HG03342 (cell line): Measurements from ENCODE around the gene OPRM1.

Experiments
- ATAC-seq: cut with Tn5 transposase; IDR thresholded peaks from one replicate; pipeline ENCODE4 v1.9.1; 2021; ENCODE audit warnings: mild to moderate bottlenecking, moderate library complexity; ENCODE audit not compliant: unreplicated experiment

OPRM1 gene

DNA sequence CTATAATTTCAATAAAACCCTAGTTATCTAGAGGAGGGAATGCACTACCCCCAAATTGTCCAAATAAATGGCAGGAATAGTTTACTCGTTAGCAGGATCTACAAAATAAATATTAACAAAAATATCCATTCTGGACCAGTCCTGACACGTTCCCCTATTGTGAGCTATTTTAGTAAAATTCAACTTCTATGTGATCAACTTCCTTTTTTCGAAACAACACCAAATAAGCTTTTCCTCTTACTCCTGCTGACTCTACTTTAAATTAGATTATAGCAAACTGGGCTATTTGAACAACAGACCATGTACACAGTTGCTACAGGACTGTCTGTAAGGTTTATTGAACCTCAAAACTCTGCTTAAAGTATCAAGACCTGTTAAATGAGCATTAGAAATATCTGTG is 163.3 kb downstream of the OPRM1 start:
- ATAC-seq = no peak

DNA sequence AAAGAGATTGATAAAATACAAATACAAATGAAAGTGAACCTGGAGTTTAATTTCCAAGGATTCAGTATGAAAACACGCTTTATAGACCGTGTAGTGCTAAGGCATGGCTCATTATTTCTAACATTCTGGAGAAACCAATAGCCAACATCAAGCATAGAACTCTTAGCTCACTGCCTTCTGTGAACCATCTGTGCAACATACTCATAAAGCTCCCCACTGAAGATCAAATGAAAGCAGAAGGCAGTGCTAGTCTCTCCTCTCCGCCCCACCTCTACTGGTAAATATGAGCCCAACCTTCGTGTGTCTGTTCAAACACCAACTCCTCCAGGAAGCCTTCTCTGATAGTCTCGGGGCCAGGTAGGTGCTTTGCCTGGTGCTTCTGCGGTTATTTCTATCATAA is 163.9 kb downstream of the OPRM1 start:
- no peak for ATAC-seq

DNA sequence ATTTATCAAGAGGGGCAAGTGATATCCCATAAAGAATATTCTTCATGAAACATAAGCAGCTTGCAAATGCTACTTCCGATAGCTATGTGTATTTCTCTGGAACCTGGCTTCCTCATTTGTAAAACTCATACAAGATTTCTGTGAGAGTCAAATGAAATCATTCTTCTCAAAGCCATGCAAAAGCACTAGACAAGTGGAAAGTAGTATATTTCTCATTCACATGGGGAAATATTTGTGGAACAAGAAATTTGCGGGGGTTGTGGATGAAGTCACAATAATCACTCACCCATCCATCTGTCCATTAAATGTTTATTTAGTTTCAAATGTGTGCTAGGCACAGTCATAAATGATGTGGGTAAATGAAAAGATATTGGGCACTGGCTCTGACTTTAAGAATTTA is 167.1 kb downstream of the OPRM1 start:
- ATAC-seq = no peak

DNA sequence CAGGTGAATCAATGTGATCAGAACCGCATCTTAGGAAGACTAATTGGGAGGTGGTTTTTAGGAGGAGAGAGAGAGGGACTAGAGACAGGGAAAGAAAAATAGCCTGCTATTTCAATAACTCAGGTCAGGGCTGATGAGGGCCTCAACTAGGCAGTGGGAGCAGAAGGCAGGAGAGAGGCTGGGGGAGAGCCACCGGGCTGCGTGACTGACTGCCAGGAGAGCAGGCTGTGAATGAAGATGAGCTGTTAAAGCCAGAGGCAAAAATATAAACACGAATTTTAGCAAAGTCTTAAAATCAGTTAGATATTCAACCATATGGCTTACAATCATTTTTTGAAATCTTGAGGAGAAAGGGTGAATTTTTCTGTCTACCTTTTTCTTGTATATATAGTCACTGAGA is 168.0 kb downstream of the OPRM1 start:
- ATAC-seq = no peak

DNA sequence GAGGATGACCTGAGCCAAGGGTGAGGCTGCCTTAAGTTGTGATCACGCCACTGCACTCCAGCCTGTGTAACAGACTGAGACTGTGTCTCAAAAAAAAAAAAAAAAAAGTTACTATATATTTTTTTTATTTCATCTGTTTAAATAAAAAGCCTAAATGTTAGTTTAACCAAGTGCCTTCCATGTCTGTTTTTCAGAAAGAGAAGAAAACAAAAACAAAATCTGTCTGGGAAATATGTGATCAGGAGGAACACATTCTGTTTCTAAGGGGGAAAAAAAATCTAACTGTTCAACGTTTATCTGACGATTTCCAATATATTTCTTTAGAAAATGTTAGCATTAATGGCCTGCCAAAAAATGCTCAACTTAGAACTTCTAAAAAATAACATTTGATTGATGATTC is 170.5 kb downstream of the OPRM1 start:
- ATAC-seq = no peak

DNA sequence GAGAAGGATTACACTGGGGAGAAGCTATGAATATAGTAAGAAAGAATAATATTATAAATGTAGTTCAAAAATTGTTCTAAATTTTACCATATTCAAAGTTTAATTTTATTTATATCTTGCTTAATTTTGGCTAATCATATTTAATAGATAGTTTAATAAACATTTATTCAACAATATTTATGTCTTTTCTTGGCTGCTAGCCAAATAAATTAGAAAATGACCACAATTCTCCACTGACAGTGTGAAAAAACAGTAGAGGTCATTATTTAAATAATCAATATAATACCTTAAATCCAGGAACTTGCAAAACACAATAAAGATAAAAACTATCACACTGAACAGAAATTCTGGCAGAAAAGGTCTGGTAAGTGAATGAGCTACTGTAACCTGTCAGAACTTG is 171.6 kb downstream of the OPRM1 start:
- no peak for ATAC-seq

DNA sequence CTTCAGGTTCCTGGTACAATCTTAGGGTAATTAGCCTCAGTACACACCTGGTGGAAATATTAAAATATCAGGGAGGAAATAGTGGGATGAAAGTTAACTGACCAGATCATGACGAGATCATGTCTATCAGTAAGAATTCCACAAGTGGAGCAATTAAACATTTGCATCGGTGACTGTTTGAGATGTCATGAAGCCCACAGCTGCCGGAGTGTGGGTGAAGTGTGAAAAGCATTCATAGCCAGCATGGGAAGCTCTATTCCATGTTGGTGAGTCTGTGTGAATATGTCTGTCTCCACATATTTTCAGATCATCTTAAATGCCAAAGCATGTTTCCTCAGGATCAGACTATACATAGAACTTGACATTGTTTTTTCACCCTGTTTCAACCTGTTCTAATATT is 174.7 kb downstream of the OPRM1 start:
- no peak for ATAC-seq

DNA sequence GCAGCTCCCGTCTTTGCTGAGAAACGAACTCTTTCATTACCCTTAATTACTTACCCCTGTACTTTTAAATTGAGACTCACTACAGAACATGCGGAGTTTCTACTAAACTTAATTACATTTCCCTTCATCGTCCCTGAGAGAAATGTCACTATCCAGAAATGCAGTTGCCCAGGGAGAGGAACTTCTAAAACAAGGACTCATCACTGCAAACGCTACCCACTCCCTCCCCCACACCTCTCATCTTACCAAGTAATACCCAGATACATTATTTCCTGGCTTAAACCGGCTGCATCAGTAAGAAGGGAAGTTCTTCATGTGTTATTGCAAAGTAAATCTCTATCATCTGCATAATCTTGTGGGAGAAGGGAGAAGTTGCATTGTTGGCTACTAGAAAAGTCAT is 179.3 kb downstream of the OPRM1 start:
- no peak for ATAC-seq

DNA sequence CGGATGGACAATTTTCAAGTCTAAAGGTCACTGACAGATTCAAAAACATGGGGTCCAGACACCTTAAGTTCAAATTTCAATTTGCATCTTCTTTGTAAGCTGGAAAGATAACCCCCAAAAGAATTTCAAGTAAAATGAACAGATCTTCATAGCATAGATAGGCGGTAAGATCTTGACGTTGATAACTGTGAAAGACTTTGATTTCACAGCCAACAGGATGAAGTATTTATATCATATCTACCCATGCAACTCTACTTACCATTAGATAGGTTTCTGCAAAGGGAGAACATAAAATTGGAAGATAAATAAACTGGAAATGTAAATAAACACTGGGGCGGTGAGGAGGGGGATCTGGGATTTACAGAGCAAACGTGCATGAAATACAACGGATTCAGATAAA is 179.7 kb downstream of the OPRM1 start:
- no peak for ATAC-seq

DNA sequence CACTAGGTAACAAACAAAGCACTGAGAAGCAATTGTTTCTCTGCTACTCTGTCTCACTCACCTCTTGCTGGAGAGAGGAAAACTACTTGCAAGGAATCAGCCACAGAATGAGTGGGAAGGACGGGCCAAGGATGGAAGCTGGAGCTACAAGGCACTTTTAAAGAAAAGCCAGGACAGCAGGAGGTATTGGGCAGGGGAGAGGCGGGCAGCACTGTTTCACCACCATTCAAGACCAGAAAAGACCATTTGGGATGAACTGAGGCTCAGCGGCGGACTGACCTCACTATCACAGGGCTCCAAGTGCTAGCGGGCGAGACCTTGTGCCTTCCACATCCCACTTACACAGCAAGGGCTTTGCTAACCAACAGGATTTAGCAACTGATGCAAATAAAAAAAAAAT is 180.2 kb downstream of the OPRM1 start:
- no peak for ATAC-seq

DNA sequence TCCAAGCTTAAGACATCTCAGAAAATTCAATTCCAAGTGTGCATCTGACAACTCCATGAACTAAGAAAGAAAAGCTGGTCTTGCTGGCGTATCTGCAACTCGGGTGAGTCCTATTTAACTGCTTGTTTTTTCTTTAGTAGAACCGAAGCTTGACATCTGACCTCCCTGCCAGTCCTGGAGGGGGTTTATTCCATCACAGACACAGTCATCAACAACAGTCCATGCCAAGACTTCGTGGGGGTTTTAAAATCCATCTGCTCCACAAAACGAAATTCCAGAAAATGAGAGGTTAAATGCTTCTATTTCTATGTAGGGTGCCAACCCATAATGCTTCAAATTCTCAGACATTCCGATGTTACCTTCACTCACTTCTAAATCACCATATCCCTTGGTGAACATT is 183.7 kb downstream of the OPRM1 start:
- no peak for ATAC-seq

DNA sequence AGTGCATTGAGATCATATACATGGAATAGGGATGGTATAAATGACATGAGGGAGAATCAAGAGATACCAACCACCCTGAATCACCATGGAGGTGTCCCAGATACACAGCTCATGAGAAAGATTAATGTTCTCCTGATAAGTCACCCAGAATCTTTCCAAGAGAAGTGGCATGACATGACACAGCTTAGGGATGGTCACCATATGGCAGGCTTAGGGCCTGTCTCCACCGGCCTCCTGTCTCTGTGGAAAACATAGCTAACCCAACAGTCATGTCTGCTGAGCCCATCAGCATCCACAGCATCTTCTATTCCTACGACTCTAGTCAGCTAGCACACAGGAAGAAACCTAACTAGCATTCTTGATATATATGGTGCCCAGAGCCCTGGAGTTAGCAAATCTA is 184.3 kb downstream of the OPRM1 start:
- no peak for ATAC-seq

DNA sequence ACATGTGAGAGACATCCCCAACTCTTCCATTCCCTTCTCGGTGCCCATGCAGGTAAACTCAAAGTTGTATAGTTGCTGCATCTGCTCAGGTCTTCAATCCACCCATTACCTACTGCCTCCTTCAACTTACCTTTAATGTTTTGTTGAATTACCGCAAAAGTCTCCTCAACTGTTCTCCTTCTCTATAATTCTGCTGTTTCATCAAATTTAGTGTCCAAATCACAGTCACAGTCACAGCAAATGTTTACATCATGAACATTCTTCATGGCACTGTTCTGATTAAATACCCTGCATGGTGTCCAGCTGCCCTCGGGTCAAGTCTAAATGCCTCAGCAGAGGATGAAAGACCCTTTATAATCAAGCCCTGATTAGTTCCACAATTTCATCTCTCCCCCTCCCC is 187.4 kb downstream of the OPRM1 start:
- ATAC-seq = no peak

DNA sequence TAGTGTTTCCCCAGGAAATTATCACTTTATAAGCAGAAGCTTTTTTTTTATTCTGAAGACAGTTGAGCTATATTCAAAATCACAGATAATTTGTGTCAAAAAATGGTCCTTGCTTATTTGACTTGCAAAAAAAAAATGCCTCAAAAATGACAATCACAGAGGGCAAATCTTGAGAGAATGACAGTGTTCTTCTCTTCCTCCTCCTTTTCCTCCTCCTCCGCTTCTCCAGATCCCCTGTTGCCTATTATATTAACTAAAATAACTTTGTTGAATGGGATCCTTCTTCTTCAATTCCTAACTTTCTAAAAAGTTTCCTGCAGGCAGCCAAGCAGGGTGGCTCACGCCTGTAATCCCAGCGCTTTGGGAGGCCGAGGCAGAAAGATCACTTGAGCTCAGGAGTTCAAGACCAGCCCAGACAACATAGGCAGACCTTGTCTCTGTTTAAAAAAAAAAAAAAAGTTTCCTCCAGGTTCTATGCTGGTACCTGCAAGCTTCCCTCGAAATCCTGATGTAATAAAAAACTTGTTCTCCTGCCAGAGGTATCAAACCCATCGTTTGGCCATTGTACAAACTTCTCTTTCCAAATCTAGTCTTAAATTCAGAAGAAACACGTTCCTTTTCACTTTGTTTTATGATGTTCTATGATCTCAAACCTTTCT is 189.0 kb downstream of the OPRM1 start:
- no peak for ATAC-seq

DNA sequence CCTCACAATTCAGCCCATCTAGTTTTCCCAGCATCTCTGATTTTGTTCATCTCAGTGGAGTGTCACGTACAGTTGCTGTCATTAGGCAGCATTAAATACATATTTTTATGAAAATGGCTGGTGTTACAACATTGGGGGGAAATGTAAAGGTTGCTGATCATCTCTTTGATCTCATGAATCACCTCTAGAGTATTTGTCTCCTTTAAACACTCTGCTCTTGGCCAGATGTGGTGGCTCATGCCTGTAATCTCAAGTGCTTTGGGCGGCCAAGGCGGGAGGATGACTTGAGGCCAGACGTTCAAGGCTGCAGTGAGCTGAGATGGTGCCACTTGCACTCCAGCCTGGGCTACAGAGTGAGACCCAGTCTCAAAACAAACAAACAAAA is 189.5 kb downstream of the OPRM1 start:
- no peak for ATAC-seq

DNA sequence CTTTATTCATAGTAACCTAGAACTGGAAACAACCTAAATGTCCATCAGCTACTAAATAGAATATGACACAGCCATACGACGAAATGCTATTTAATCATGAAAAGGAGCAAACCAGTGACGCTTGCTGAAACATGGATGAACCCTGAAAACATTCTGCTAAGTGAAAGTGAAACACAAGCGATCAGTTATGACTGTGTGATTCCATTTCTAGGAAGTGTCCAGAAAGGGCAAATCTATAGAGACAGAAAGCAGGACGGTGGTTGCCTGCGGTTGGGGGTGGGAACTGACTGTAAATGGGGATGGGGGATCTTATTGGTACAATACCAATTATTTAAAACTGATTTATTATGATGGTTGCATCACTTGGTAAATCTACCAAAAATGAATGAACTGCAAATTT is 190.7 kb downstream of the OPRM1 start:
- peak; percentile 65 for ATAC-seq

DNA sequence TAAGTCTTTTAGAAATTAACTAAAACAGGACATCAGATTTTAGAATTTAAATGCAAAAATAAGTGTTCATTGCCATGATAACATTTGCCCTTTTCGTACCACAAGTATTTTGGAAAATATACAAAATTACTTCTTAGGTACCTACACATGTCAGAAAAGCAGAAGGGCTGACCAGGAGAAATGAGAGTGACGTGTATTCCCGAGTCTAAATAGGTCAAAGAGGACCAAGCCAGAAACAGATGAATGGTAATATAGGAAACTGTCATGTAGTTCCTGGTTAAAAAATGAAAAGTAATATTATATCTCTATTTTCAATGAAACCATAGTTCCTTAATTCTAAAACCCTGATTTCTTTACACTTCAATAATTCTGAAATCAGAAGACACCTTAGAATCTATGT is 191.4 kb downstream of the OPRM1 start:
- no peak for ATAC-seq

DNA sequence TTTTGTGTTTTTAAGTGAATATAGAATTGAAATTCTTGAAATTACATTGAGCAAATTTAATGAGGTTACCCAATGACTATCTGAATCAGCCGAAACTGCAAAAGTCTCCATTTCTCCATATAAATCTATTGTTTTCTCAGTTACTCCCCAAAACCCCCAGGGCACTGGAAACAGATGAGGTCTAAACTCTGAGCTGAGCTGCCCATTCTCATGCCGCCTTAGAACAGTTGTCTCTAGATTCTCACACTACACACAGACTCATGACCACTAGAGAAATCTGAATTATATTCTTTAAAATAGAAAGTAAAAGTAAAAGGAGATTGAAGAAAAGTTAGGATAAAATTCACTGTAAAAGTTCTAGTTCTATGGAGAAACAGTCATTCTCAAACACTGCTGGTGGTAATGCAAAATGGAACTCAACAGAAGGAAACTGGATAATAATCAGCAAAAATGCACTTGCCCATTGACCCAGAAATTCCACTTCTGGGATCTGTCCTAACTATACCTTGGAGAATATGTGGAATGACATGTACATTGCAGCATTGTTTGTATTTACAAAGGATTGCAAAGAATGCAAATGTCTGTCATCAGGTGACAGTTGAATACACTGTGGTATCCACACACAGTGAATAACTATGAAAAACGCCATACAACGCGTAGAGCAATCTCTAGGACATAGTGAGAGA is 192.0 kb downstream of the OPRM1 start:
- no peak for ATAC-seq

DNA sequence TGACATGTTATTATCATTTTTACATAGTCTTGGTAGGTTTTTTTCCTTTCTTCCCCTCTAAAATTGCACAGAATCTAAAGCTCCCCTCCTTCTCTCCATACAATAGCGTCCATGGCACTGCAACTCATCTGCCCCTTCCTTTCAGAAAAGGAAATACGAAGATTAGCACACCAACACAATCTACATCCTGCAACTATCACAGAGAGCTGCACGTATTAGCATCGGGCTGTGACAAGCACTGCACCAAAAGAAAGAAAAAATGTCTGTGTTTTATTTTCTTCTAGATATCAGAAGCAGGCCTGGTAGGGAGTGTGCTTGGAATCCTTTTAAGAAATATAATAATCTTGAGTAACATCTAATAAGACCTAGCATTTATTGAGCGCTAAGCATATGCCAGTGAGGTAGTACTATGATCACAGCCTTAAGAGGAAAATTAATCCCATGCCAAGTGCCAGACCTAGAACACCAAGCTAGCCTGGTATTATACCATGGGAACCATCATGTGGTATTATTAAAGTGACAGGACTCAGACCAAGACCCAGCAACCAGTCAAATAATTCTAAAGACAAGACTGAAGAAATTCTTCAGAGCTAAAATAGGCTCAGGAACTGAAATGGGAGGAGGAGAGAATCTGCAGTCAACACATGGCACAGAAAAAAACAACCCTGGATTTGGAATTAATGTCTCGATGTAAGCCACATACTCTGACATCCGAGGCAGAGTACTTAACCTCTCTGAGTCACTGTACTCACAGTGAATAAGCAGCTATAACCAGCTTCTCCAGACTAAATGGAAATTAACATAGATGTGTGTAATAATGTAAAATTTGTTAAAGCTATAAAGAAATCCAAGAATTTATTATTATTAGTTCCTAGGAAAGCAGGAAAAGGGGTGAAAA is 193.2 kb downstream of the OPRM1 start:
- no peak for ATAC-seq

DNA sequence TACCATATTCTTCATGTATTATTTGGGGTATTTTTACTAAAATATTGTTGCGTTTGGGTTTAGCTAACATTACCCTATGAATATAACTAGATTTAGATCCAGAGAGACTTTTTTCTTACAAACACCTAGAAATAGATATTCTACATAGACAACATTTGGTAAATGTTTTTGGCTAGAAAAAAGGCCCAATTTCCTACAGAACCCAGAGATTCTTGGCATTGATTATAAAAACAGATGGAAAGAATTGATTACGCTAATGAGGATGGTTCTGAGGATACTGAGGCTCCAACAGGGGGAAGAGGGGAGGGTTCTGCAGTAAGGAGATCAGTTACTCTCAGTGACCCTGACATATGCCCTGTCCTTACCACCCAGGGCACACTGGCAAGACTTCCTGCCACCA is 194.3 kb downstream of the OPRM1 start:
- ATAC-seq = no peak

DNA sequence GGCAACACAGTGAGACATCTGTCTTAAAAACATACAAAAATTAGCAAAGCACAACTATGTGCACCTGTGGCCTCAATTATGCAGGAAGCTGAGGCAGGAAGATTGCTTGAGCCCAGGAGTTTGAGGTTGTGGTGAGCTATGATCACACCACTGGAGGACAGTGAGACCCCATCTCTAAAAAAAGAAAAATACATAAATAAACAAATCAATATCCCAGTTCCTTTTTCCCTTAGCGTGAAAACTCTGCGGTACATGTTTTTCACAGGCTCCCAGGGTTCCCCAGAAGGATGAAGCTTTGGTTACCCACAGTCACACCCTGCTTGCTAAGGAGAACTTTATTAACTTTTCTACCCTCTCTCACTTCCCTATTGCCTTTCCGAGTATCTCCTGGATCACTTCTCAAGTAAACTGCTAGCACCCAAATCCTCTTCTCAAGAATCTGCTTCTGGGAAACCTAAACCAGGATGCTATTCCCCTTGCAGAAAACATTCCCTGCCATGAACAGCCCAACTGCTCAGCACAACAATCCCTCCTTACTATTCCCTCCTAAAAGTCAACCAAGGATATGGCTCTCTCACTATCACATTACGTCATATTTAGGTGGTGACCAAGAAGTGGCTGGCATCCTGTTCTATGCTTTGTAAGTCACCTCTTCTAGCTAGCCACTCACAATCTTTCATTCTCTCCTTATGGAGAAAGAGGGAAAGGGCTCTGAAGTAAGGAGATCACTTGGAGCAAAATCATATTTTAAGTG is 195.2 kb downstream of the OPRM1 start:
- peak; percentile 72 for ATAC-seq
